ENCODE data around the gene NPHP4.

DNA sequence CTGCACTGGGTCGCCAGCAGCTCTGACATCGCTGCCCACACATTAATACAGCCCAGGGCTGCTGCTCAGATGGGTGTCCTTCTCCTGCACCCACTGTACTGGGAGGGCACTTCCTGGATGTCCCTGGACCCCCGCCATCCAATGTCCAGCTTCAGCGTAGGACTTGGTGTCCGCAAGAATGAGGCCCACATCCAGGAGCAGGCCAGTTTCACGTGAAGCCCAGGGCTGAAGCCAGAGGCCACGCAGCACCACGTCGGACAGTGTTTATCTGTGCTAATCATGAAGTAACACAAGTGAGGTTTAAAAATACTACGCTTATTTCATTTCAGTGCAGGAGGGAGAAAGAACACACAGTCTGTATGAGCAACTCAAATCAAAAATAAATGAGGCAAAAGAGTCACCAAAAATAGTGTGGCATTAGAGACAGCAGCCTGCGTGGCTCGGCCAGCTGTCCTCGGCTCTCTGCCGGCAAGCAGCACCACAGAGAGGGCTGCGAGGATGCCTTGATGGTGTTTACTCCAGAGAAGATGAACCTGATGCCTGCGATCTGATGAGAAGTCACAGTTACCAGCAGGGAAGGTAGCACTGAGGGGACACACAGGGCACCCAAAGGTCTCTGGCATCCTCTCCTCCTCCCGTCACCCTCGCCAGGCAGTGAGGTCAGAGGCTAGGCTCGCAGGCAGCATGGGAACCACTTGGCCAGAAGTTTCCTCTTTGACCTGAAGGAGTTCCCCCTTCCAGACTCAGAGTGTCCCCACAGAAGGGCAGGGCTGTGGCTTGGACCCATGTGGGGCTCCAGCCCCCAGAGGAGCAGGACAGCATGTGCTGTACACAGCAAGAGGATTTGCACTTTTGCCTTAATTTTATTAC lies 22.1 kb upstream of the NPHP4 start:
- TF ChIP-seq, protein P1, sequence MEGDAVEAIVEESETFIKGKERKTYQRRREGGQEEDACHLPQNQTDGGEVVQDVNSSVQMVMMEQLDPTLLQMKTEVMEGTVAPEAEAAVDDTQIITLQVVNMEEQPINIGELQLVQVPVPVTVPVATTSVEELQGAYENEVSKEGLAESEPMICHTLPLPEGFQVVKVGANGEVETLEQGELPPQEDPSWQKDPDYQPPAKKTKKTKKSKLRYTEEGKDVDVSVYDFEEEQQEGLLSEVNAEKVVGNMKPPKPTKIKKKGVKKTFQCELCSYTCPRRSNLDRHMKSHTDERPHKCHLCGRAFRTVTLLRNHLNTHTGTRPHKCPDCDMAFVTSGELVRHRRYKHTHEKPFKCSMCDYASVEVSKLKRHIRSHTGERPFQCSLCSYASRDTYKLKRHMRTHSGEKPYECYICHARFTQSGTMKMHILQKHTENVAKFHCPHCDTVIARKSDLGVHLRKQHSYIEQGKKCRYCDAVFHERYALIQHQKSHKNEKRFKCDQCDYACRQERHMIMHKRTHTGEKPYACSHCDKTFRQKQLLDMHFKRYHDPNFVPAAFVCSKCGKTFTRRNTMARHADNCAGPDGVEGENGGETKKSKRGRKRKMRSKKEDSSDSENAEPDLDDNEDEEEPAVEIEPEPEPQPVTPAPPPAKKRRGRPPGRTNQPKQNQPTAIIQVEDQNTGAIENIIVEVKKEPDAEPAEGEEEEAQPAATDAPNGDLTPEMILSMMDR (IDR thresholded peaks at IDR 0.05), result no peak
- no peak for TF ChIP-seq POLR2A (IDR thresholded peaks at IDR 0.05)
